ENCODE results near the gene NUFIP2. TPM values are rescaled to one million over a fixed set of nuclear protein-coding genes. Genes with fewer than 3 reads are reported as not detected.

Gene NUFIP2
- total RNA-seq, 1 donor from 2014 or later, result 56.0 TPM

- TF ChIP-seq CTCF (conservative IDR thresholded peaks at IDR 0.05), result no peak
Observed at GRCh38 chr17:29247219-29247618, 46.7 kb downstream of the NUFIP2 start.

GRCh38 chr17:29246628-29247027 lies 47.3 kb downstream of the NUFIP2 start, which contains the start of gene CRYBA1:
Gene CRYBA1 (plus strand): TSS chr17:29246859. CDS start chr17:29246864, 5 bp downstream.
- no peak within 1 kb of the TSS for H3K4me3 Mint-ChIP-seq
- no peaks in the 10 kb centered on the region for H3K27me3 Mint-ChIP-seq
- H3K36me3 Mint-ChIP-seq, result no peaks in the 10 kb centered on the region
- peaks cover 6% of the 10 kb centered on the region for H3K4me1 Mint-ChIP-seq (ENCODE audit: unreplicated experiment)
- no peak for DNase-seq (ENCODE audit: extremely low spot score, unreplicated experiment)
- no peaks in the 10 kb centered on the region for H3K9me3 Mint-ChIP-seq
- no peak for TF ChIP-seq CTCF (conservative IDR thresholded peaks at IDR 0.05)
- peak within 1 kb of the TSS; percentile 3 for H3K27ac Mint-ChIP-seq

More at GRCh38 chr17:29247219-29247618, 46.7 kb downstream of the NUFIP2 start:
- Mint-ChIP-seq H3K4me3 (no peak overlapping the region), H3K4me1 (ENCODE audit: unreplicated experiment) (peaks cover 9% of the 10 kb centered on the region), H3K27ac (no peak overlapping the region), H3K27me3 (no peaks in the 10 kb centered on the region), H3K36me3 (no peaks in the 10 kb centered on the region), H3K9me3 (no peaks in the 10 kb centered on the region)
- no peak for DNase-seq (ENCODE audit: extremely low spot score, unreplicated experiment)

GRCh38 chr17:29245401-29245800 lies 48.5 kb downstream of the NUFIP2 start:
- Mint-ChIP-seq H3K4me3 (no peak overlapping the region), H3K27me3 (no peaks in the 10 kb centered on the region), H3K9me3 (no peaks in the 10 kb centered on the region), H3K4me1 (ENCODE audit: unreplicated experiment) (peaks cover 14% of the 10 kb centered on the region), H3K36me3 (no peaks in the 10 kb centered on the region), H3K27ac (no peak overlapping the region)
- TF ChIP-seq CTCF (conservative IDR thresholded peaks at IDR 0.05), result no peak
- DNase-seq (ENCODE audit: extremely low spot score, unreplicated experiment), result no peak

GRCh38 chr17:29243792-29244191 lies 50.2 kb downstream of the NUFIP2 start:
- H3K27me3 Mint-ChIP-seq, result no peaks in the 10 kb centered on the region
- no peak overlapping the region for H3K27ac Mint-ChIP-seq
- no peaks in the 10 kb centered on the region for H3K36me3 Mint-ChIP-seq
- TF ChIP-seq CTCF (conservative IDR thresholded peaks at IDR 0.05), result peak; percentile 74
- peaks cover 15% of the 10 kb centered on the region for H3K4me1 Mint-ChIP-seq (ENCODE audit: unreplicated experiment)
- no peak overlapping the region for H3K4me3 Mint-ChIP-seq
- DNase-seq (ENCODE audit: extremely low spot score, unreplicated experiment), result no peak
- H3K9me3 Mint-ChIP-seq, result no peaks in the 10 kb centered on the region

GRCh38 chr17:29242790-29243189 lies 51.2 kb downstream of the NUFIP2 start:
- peaks cover 15% of the 10 kb centered on the region for H3K4me1 Mint-ChIP-seq (ENCODE audit: unreplicated experiment)
- H3K27me3 Mint-ChIP-seq, result no peaks in the 10 kb centered on the region
- H3K36me3 Mint-ChIP-seq, result no peaks in the 10 kb centered on the region
- TF ChIP-seq CTCF (conservative IDR thresholded peaks at IDR 0.05), result no peak
- no peak overlapping the region for H3K4me3 Mint-ChIP-seq
- no peak overlapping the region for H3K27ac Mint-ChIP-seq
- H3K9me3 Mint-ChIP-seq, result no peaks in the 10 kb centered on the region
- no peak for DNase-seq (ENCODE audit: extremely low spot score, unreplicated experiment)

- DNase-seq (ENCODE audit: extremely low spot score, unreplicated experiment), result no peak
- H3K27ac Mint-ChIP-seq, result no peak overlapping the region
- H3K4me1 Mint-ChIP-seq (ENCODE audit: unreplicated experiment), result peaks cover 15% of the 10 kb centered on the region
- no peak for TF ChIP-seq CTCF (conservative IDR thresholded peaks at IDR 0.05)
- no peaks in the 10 kb centered on the region for H3K27me3 Mint-ChIP-seq
- H3K36me3 Mint-ChIP-seq, result no peaks in the 10 kb centered on the region
- no peak overlapping the region for H3K4me3 Mint-ChIP-seq
- H3K9me3 Mint-ChIP-seq, result no peaks in the 10 kb centered on the region
Observed at GRCh38 chr17:29242051-29242450, 51.9 kb downstream of the NUFIP2 start.
